GM23338 (cell line): Measurements from ENCODE around the gene SHISA6. TPM values are rescaled to one million over a fixed set of nuclear protein-coding genes. Genes with fewer than 3 reads are reported as not detected.

Experiments used
- ATAC-seq: fragments of 200-7000 bp; cut with Tn5 transposase; 3 replicates; pipeline ENCODE4 v1.9.1; 2020
- DNase-seq: peaks from one replicate; pipeline ENCODE4 v3.0.0-alpha.2; 2015; ENCODE audit warnings: low spot score
- H2AFZ ChIP-seq: fragments of 200-600 bp; sonication (generic); 2 replicates; pipeline ENCODE4 v1.8.0; 2016; ENCODE audit warnings: antibody characterized with exemption, mild to moderate bottlenecking, moderate library complexity
- H3F3A ChIP-seq: fragments of 200-600 bp; sonication (generic); replicated peaks from 2 replicates; pipeline ENCODE4 v1.8.0; 2017; ENCODE audit warnings: antibody characterized with exemption, mixed run types, low read depth
- H3K27ac ChIP-seq: fragments of 200-600 bp; sonication (generic); 2 replicates; pipeline ENCODE4 v1.6.1; 2016; ENCODE audit warnings: low read depth
- H3K27me3 ChIP-seq: fragments of 200-600 bp; sonication (generic); 2 replicates; pipeline ENCODE4 v1.8.0; 2016; ENCODE audit warnings: mild to moderate bottlenecking, mixed run types, moderate library complexity; ENCODE audit not compliant: insufficient read depth
- H3K36me3 ChIP-seq: fragments of 200-600 bp; sonication (generic); 2 replicates; pipeline ENCODE4 v1.8.0; 2016; ENCODE audit warnings: mild to moderate bottlenecking; ENCODE audit not compliant: insufficient read depth
- H3K4me1 ChIP-seq: fragments of 200-600 bp; sonication (generic); 2 replicates; pipeline ENCODE4 v1.8.0; 2016; ENCODE audit warnings: mild to moderate bottlenecking, moderate library complexity; ENCODE audit not compliant: insufficient read depth
- H3K4me2 ChIP-seq: fragments of 200-600 bp; sonication (generic); 2 replicates; pipeline ENCODE4 v1.7.1; 2017; ENCODE audit warnings: mixed run types
- H3K4me3 ChIP-seq: fragments of 200-600 bp; sonication (generic); 2 replicates; pipeline ENCODE4 v1.6.1; 2016; ENCODE audit warnings: mixed run types
- H3K79me2 ChIP-seq: fragments of 200-600 bp; sonication (generic); replicated peaks from 2 replicates; pipeline ENCODE4 v1.8.0; 2017; ENCODE audit warnings: mild to moderate bottlenecking; ENCODE audit not compliant: insufficient read depth
- H3K9me2 ChIP-seq: fragments of 200-600 bp; sonication (generic); 2 replicates; pipeline ENCODE4 v1.8.0; 2017; ENCODE audit not compliant: insufficient read depth
- H4K20me1 ChIP-seq: fragments of 200-600 bp; sonication (generic); replicated peaks from 2 replicates; pipeline ENCODE4 v1.8.0; 2017; ENCODE audit warnings: mild to moderate bottlenecking; ENCODE audit not compliant: insufficient read depth
- H3K27ac Mint-ChIP-seq: 2 replicates; pipeline ENCODE4 v1.8.0; 2020; ENCODE audit warnings: inconsistent platforms, mild to moderate bottlenecking, moderate library complexity, mixed read lengths
- H3K27me3 Mint-ChIP-seq: 3 replicates; pipeline ENCODE4 v1.8.0; 2022; ENCODE audit warnings: low read depth, mild to moderate bottlenecking, moderate library complexity, mixed read lengths, inconsistent platforms; ENCODE audit not compliant: insufficient read depth, poor library complexity
- H3K36me3 Mint-ChIP-seq: 3 replicates; pipeline ENCODE4 v1.8.0; 2021; ENCODE audit warnings: low read depth, mild to moderate bottlenecking, inconsistent platforms, moderate library complexity, mixed read lengths
- H3K4me1 Mint-ChIP-seq: 3 replicates; pipeline ENCODE4 v1.8.0; 2020; ENCODE audit warnings: mild to moderate bottlenecking, inconsistent platforms, mixed read lengths
- H3K4me3 Mint-ChIP-seq: 3 replicates; pipeline ENCODE4 v1.8.0; 2021; ENCODE audit warnings: moderate library complexity, mild to moderate bottlenecking, inconsistent platforms, mixed read lengths
- H3K9me3 Mint-ChIP-seq: 3 replicates; pipeline ENCODE4 v1.8.0; 2020; ENCODE audit warnings: moderate library complexity, mild to moderate bottlenecking, inconsistent platforms, mixed read lengths
- CREB1 ChIP-seq: fragments of 250-450 bp; sonication (Bioruptor Pico); IDR thresholded peaks from 2 replicates; pipeline ENCODE4 v1.5.0; 2020; ENCODE audit warnings: low read depth, mild to moderate bottlenecking, moderate library complexity
- EZH2 ChIP-seq: fragments of 200-600 bp; sonication (generic); IDR thresholded peaks from one replicate; pipeline ENCODE4 v1.8.0; 2017; ENCODE audit warnings: antibody characterized with exemption, mild to moderate bottlenecking, low read depth; ENCODE audit not compliant: unreplicated experiment
- NANOG ChIP-seq: IDR thresholded peaks from 2 replicates; pipeline ENCODE4 v1.6.1; 2016; ENCODE audit warnings: antibody characterized with exemption, borderline replicate concordance
- POLR2AphosphoS5 ChIP-seq: IDR thresholded peaks from 2 replicates; pipeline ENCODE4 v1.6.1; 2016; ENCODE audit warnings: antibody characterized with exemption, low read depth
- REST ChIP-seq: IDR thresholded peaks from one replicate; pipeline ENCODE4 v1.6.1; 2018; ENCODE audit warnings: antibody characterized with exemption; ENCODE audit not compliant: unreplicated experiment
- ZNF114 ChIP-seq: fragments of 250-450 bp; sonication (Bioruptor Pico); IDR thresholded peaks from 2 replicates; pipeline ENCODE4 v1.5.0; 2020; ENCODE audit warnings: mild to moderate bottlenecking, moderate library complexity
- ZNF331 ChIP-seq: fragments of 250-450 bp; sonication (Bioruptor Pico); IDR thresholded peaks from 2 replicates; pipeline ENCODE4 v1.5.0; 2020; ENCODE audit warnings: low read depth, mild to moderate bottlenecking, moderate library complexity
- polyA plus RNA-seq: library from polyadenylated mRNA; unstranded; fragments of >200 nt; fragmentation: Nextera tagmentation; extraction: Ambion mirVana; gene quantifications from 2 replicates; pipeline ENCODE4 v1.2.1, GENCODE V29; 2016
- total RNA-seq: library from RNA; depleted of rRNA; stranded (reverse); fragments of >200 nt; shearing (Covaris generic); gene quantifications from 2 replicates; pipeline ENCODE4 v1.2.3, GENCODE V29; 2014
- TF ChIP-seq, protein P1 (sequence below), 2 experiments: fragments of 200-600 bp in 1 of 2; sonication (generic) in 1 of 2; conservative IDR thresholded peaks; 2 replicates each; pipeline versions ENCODE4 v1.5.1 to v1.6.1; 2016 to 2017; ENCODE audit warnings: antibody characterized with exemption in 2 of 2, low read depth in 2 of 2, mild to moderate bottlenecking in 2 of 2, moderate library complexity in 1 of 2
- TF ChIP-seq, protein P2 (sequence below): IDR thresholded peaks from 2 replicates; pipeline ENCODE4 v1.6.1; 2016; ENCODE audit warnings: antibody characterized with exemption

The SHISA6 gene
- total and polyA plus RNA-seq, 2 experiments from 2014 or later = 0.52 TPM; not detected in 1

- Histone ChIP-seq H3K79me2 (no peaks in the 10 kb centered on the region), H4K20me1 (no peaks in the 10 kb centered on the region), H3K27ac (no peak overlapping the region), H3F3A (no peaks in the 10 kb centered on the region), H3K4me2 (no peak overlapping the region), H2AFZ (no peak overlapping the region), H3K36me3 (peaks cover 5% of the 10 kb centered on the region; the same call in 1 of the 2 replicates), H3K4me3 (no peak overlapping the region), H3K4me1 (no peaks in the 10 kb centered on the region), H3K9me2 (no peaks in the 10 kb centered on the region), H3K27me3 (no peaks in the 10 kb centered on the region)
- Mint-ChIP-seq H3K4me1 (no peaks in the 10 kb centered on the region), H3K9me3 (peaks cover 100% of the 10 kb centered on the region), H3K27me3 (peaks cover 5% of the 10 kb centered on the region), H3K27ac (no peak overlapping the region), H3K4me3 (no peak overlapping the region), H3K36me3 (peaks cover 47% of the 10 kb centered on the region)
- ATAC-seq (no peak), DNase-seq (no peak)
- TF ChIP-seq, protein P1, sequence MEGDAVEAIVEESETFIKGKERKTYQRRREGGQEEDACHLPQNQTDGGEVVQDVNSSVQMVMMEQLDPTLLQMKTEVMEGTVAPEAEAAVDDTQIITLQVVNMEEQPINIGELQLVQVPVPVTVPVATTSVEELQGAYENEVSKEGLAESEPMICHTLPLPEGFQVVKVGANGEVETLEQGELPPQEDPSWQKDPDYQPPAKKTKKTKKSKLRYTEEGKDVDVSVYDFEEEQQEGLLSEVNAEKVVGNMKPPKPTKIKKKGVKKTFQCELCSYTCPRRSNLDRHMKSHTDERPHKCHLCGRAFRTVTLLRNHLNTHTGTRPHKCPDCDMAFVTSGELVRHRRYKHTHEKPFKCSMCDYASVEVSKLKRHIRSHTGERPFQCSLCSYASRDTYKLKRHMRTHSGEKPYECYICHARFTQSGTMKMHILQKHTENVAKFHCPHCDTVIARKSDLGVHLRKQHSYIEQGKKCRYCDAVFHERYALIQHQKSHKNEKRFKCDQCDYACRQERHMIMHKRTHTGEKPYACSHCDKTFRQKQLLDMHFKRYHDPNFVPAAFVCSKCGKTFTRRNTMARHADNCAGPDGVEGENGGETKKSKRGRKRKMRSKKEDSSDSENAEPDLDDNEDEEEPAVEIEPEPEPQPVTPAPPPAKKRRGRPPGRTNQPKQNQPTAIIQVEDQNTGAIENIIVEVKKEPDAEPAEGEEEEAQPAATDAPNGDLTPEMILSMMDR (conservative IDR thresholded peaks at IDR 0.05; ENCODE audit: low read depth in 2 of 2) = no peak
- TF ChIP-seq REST (no peak), CREB1 (CRISPR knock-in tag) (no peak), NANOG (no peak), ZNF114 (CRISPR knock-in tag) (no peak)
These were observed 247.4 kb downstream of the SHISA6 start for GRCh38 chr17:11488407-11488806.

DNA sequence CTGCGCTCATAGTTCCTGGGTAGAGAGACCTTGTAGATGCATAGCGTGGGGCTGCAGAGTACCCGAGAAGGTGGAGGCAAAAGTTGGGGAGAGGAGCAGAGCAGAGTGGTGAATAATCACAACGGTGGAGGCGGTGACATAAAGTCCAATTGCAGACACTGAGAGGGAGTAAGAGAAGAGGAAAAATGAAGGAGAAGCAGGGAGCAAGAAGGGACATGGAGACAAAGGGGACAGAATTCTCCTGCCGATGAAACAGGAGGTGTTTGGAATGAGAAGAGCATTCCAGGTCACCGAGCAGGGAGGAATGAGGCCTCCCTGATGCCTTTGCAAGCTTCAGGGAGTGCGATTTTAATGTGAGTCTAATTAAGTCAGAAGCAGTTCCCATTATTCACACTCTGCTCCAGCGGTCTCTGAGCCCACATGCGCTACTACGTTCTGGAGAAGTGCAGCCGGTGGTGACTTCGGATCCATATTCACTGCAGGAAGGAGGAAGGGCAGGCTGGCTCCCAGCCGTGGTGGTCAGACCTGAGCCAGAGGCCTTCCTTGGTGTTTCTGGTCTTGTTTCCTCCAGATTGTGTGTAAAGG lies 249.2 kb downstream of the SHISA6 start:
- DNase-seq = no peak
- Histone ChIP-seq H3K36me3 (peaks cover 5% of the 10 kb centered on the region; the same call in 1 of the 2 replicates), H3K79me2 (no peaks in the 10 kb centered on the region), H3K4me3 (no peak overlapping the region), H3K4me2 (no peak overlapping the region), H2AFZ (no peak overlapping the region), H3K9me2 (no peaks in the 10 kb centered on the region), H3K4me1 (no peaks in the 10 kb centered on the region), H3K27ac (no peak overlapping the region), H3K27me3 (no peaks in the 10 kb centered on the region), H4K20me1 (no peaks in the 10 kb centered on the region), H3F3A (no peaks in the 10 kb centered on the region)
- Mint-ChIP-seq H3K9me3 (peaks cover 100% of the 10 kb centered on the region), H3K4me1 (no peaks in the 10 kb centered on the region), H3K36me3 (peaks cover 55% of the 10 kb centered on the region), H3K4me3 (no peak overlapping the region), H3K27ac (no peak overlapping the region), H3K27me3 (peaks cover 5% of the 10 kb centered on the region)
- no peak for ATAC-seq
- TF ChIP-seq EZH2 (no peak), REST (no peak), POLR2AphosphoS5 (no peak), ZNF331 (CRISPR knock-in tag) (no peak), CREB1 (CRISPR knock-in tag) (no peak)
- TF ChIP-seq, protein P2, sequence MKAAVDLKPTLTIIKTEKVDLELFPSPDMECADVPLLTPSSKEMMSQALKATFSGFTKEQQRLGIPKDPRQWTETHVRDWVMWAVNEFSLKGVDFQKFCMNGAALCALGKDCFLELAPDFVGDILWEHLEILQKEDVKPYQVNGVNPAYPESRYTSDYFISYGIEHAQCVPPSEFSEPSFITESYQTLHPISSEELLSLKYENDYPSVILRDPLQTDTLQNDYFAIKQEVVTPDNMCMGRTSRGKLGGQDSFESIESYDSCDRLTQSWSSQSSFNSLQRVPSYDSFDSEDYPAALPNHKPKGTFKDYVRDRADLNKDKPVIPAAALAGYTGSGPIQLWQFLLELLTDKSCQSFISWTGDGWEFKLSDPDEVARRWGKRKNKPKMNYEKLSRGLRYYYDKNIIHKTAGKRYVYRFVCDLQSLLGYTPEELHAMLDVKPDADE = no peak
